GM19023 (cell line): Measurements from ENCODE around the gene TPPP.
"Not testable (repeated sequence)": the region's sequence is repeated elsewhere in the genome, so short reads cannot be mapped to it uniquely, and the experiment has no call there.

Experiments
- ATAC-seq: cut with Tn5 transposase; IDR thresholded peaks from one replicate; pipeline ENCODE4 v1.9.1; 2021; ENCODE audit warnings: mild to moderate bottlenecking, moderate library complexity; ENCODE audit not compliant: unreplicated experiment

The TPPP gene

DNA sequence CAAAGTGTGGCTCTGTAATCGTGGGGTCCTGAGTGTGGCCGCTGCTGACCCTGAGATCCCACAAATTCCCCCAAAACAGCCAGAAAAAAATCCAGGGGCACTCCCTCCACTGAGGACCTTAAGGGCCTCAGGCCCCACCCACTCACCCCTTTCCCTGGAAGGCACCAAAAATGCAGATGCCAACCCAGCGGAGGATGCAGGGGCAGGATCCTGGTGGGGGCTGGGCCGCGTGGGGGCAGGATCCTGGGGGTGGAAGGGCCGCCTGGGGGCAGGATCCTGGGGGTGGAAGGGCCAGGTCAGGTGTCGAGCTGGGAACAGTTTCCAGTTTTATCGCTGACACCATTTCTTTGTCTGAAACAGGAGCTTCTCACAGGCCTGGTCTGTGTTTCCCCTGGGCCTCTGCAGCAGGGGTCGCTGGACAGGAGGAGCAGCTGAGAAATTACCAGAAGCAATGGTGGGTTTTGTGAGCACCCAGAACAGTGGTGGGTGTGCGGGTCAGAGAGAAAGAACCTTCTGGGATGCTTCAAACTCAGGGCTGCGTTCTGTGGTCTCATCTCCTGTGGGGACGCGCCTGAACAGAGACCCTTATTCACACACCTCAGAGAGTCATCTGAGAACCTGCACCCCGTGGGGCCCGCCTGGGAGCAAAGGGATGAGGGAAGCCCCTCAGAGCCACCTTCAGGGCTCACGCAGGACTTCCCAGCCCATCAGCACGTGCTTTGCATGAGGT, 13.8 kb downstream of the TPPP start:
- not testable (repeated sequence) for ATAC-seq

DNA sequence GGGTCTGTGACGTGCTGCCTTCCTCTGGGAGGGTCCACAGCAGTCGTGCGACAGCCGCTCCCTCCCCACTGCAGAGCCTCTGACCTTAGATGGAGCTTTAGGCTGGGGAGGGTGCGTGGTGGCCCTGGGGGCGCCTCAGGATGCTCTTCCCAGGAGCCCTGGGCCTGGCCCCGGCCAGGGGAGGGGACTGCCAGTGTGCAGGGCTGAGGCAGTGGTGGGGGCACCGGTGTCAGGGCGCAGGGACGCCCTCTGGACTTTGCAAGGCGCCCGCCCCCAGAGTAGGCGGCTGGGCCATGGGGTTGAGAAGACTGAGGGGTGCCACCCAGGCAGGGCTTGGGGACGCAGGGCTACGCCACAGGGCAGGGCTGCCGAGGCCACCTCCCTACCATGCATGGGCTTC, 14.6 kb downstream of the TPPP start:
- ATAC-seq = not testable (repeated sequence)

GRCh38 chr5:677131-678101, 15.7 kb downstream of the TPPP start:
- ATAC-seq = no peak

DNA sequence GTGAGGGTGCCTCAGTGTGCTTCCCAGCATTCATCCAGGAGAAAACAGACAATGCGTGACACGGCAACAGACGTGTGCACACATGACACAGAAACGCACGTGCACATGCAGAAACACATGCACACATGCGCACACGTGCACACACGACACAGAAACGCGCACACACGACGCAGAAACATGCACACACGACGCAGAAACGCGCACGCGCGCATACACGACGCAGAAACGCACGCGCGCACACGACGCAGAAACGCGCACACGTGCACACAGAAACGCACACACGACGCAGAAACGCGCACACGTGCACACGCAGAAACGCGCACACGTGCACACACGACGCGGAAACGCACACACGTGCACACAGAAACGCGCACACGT, 16.5 kb downstream of the TPPP start:
- ATAC-seq = no peak

- ATAC-seq = no peak
Measured at GRCh38 chr5:675871-676698, 17.1 kb downstream of the TPPP start.

DNA sequence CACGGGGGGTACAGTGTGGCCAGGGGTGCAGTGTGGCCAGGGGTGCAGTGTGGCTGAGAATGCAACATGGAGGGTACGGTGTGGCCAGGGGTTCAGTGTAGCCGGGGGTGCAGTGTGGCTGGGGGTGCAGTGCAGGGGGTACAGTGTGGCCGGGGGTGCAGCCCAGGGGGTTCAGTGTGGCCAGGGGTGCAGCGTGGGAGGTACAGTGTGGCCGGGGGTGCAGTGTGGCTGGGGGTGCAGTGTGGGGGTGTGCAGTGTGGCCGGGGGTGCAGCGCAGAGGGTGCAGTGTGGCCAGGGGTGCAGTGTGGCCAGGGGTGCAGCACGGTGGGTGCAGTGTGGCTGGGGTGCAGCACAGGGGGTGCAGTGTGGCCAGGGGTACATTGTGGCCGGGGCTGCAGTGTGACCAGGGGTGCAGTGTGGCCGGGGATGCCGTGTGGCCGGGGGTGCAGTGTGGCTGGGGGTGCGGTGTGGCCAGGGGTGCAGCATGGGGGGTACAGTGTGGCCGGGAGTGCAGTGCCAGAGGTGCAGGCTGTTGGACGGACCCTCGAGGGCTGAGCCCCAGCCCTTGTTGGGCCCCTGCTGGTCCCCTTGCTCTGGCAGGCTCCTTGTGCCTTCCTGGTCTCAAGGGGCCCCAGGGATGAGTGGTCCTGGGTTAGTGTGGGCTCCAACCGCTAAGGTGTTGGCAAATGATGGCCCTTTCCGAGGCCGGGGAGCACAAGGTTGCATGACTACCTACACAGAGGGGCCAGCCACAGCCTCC, 17.9 kb downstream of the TPPP start:
- ATAC-seq = no peak

GRCh38 chr5:674630-675011, 18.5 kb downstream of the TPPP start:
- ATAC-seq = no peak

DNA sequence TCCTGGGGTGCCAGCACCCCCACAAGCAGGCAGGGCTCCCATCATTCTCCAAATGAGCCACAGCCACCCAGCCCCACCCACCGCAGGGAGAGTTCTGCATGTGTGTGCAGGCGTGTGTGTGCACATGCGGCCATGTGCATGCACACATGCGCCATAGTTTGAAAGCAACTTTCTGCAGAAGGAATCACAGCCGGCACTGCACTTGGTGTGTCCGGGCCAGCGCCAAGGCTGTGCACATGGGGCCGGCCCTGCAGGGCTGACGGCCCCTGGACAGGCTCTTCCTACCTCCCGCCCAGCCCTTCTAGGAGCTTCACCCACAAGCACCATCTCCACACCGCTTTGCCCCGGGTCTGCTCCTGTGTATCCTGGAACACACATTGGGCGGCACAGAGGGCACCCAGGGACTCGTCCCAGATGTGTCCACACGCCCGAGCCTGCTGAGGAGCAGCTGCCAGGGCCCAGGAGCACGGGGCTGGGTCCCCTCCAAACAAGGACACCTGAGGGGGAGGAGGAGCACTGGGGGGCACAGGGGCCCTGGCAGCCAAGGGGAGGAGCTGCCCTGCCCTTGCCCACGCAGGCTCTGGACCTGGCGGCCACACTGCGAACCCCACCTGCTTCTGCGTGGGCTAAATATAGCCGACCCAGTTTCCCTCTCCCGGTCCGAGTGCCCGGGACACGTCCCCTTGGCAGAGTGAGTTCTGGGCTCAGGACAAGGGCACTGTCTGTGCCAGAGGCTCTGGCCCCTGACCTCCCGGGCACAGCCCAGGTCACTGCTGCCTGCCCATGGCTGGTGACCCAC, 19.1 kb downstream of the TPPP start:
- ATAC-seq = no peak

- no peak for ATAC-seq
Measured at GRCh38 chr5:673161-673830, 19.9 kb downstream of the TPPP start.

DNA sequence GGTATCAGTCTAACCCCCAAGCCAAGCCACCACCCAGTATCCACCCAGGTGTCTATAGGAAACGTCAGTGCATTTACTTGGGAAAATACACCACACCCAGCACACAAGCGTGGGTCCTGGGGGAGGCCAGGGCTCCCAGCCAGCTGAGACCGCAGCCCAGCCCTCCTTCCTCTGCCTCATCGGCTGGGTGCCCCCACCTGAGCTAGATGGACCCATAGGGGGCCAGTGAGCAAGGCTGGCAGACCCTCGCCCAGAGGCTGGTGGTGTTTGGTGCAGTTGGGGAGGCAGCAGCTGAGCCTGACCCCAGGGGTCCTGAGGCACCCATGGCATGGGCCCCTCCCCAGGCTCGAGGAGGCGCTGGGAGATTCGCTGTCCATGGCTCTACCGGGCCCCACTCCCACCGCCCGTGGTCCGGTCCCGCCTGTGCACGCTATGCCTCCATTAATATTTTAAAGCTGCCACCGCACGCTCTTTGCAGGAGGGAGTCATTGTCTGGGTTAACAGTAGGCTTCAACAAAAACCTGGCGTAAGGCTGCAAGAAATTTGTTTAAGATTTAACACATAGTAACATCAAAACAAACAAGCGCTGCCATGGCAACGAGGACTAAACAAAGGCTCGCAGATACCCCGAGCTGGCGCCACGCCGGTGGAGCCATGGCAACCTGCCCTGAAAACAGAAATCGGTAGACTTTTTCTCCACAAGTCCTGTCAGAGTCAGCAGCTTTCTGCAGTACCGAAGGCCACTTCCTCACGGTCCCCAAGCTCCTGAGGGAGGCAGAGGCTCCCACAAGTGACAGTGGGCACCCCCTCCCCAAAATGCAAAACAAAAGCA, 20.6 kb downstream of the TPPP start:
- ATAC-seq = no peak

DNA sequence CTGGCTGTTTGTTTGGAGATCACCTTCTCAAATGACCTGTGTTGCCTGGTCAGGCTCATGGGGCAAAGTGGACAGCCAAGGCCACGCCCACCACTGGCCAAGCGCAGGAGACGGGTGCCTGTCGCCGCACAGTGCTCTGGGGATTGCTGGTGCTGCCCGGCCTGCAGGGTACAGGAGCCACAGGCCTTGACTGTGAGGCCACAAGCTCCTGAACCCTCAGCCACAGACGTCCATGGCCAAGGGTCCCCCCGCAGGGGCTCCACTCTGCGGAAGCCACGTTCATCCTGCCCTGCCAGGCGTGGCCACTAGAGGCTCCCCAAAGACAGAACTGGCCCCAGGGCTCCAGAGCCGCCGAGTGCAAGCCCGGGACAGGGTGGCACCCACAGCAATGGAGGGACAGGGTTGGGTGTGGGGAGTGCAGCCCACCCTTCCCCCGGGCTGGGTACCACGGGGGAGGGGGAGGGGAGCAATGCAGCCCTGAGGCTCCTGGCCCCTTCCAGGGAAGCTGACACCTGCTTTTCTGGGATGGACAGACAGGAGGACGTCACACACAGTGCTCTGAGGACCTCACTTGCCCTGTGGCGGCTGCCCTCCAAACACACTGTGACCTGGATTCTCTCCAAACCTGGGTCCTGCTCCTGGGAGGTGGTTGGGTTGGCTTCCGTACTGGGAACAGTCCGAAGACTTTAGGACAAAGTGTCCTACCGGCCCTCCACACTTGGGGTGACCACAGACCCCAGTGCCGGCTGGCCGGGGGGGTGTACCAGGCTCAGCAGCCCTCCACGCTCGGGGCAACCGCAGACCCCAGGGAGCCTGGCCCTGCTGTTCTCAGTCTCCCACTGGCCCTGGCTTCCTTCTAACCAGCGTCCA, 21.5 kb downstream of the TPPP start:
- ATAC-seq = no peak

DNA sequence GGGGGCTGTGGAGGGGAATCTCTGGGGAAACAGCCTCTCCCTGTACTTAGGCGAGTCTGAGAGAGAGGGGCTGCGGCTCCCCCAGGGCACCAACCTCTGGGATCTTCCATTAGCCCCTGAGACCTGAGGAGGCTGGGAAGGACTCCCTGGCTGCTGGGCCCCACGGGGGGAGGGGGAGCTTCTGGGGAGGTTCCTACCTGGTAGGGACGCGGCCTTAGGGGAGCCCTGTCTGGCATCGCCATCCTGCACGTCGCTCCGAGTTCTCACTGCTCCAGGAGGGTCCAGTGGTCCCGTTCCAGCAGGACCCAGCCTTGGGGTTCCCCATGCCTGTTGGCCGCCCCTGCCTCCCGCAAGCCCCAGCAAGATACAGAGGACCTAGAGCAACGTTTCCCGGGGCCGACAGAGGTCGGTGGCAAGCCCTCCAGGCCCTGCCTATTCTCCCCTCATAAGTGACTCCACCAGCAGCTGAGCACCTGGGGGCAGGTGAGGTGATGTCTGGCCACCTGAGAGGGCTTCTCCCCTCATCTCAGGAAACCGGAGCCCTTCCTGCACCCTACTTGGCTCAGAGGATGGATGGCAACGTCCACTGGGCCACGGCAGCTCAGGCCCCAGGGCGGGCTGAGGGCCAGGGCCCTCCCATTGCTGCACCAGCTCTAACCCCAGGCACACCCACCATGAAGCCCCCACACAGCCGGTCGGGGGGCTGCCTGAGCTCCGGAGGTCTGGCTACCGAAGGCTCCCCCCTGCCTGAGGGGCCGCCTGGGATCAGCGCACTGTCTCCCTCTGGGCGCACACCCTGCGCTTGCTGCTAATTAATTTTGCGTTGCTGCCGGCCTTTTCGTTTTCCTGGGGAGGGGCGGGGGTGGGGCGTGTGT, 22.5 kb downstream of the TPPP start:
- no peak for ATAC-seq

GRCh38 chr5:669842-670395, 23.2 kb downstream of the TPPP start:
- ATAC-seq = no peak

DNA sequence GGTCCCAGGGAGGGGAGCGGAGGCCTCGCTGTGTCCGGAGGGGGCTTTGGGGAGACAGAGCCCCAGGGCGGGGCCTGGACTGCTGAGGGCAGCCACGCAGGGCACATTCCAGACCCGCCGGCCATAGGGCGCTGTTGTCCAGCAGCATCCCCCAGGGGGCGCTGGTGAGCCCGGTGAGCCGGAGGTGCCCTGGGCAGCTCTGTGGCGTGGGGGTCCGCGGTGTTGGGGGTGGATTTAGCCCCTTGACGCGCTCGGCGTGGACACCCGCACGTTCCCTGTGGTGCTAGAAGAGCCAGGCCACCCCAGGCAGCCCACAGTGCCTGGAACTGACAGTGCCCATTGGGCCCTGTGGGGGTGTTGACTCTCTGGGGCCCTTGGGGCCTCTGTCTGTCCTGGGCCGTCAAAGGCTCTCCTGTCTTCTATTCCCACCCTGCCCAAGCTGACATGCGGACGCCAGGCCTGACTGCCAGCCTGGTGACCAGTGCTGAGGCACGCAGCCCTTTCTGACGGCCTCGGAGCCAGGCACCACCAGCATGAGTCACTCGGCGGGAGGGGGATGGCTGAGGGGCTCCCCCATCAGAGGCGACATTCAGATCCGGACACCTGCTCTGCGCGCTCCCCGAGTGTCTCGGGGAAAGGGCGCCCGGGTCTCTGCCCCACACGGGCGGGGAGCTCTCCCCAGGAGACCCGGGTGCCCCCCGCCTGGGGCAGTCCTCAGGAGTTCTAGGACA, 23.9 kb downstream of the TPPP start:
- no peak for ATAC-seq

DNA sequence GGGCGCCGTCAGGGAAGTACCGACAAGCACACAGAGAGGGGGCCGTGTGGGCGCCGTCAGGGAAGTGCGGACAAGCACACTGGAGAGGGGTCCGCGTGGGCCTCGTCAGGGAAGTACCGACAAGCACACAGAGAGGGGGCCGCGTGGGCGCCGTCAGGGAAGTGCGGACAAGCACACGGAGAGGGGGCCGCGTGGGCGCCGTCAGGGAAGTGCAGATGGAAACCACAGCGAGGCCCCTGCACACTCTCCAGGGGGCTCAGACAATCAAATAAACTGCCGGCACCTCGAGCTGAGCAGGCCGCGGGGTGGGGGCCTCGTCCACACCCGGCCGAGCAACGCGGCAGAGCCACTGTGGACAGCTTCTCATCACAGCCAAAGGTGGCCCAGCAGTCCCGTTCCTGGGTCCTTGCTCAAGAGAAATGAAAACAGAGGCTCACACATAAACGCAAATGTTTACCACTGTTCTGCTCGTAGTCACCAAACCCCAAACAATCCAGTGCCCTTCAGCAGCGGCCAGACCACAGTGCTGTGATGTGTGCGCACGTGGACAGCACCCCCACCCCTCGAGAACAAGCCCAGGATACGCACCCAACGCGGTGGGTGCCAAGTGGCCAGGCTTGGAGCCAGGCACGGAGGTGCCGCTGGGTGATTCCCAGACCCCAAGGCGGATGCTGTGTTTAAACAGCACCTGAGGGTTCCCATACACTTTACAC, 24.7 kb downstream of the TPPP start:
- ATAC-seq = no peak
